Measurements from ENCODE around the gene PYGO2. TPM values are rescaled to one million over a fixed set of nuclear protein-coding genes. Genes with fewer than 3 reads are reported as not detected.
"Not testable (repeated sequence)": the region's sequence is repeated elsewhere in the genome, so short reads cannot be mapped to it uniquely, and the experiment has no call there.

Gene PYGO2
- total RNA-seq, 1 donor from 2014 or later = 13.2 TPM

- intact Hi-C loops (cut with DNase I) = no loop called here
Measured at GRCh38 chr1:154937085-154937987, 24.2 kb downstream of the PYGO2 start.

GRCh38 chr1:154936555-154937084 is 25.0 kb downstream of the PYGO2 start, which contains the start of gene PMVK:
Gene PMVK (minus strand): TSS chr1:154936719. CDS start chr1:154936685, 34 bp downstream.
- DNase-seq = peak; percentile 97
- ATAC-seq (ENCODE audit: poor library complexity) = peak; percentile 96
- intact Hi-C loops (cut with DNase I) = no loop called here

More at GRCh38 chr1:154937085-154937987, 24.2 kb downstream of the PYGO2 start:
- ATAC-seq (ENCODE audit: poor library complexity) (peak; percentile 92), DNase-seq (peak; percentile 94)

- no peak for DNase-seq
- intact Hi-C loops (cut with DNase I) = no loop called here
- no peak for ATAC-seq (ENCODE audit: poor library complexity)
Measured at GRCh38 chr1:154935749-154936554, 25.6 kb downstream of the PYGO2 start.

GRCh38 chr1:154934358-154934948 is 27.1 kb downstream of the PYGO2 start:
- no peak for ATAC-seq (ENCODE audit: poor library complexity)
- no peak for DNase-seq
- intact Hi-C loops (cut with DNase I) = no loop called here

GRCh38 chr1:154931940-154932487 is 29.6 kb downstream of the PYGO2 start:
- ATAC-seq (ENCODE audit: poor library complexity) (no peak), DNase-seq (no peak)
- intact Hi-C loops (cut with DNase I) = no loop called here

- DNase-seq = no peak
- ATAC-seq (ENCODE audit: poor library complexity) = no peak
- intact Hi-C loops (cut with DNase I) = no loop called here
Measured at GRCh38 chr1:154926201-154926600, 35.4 kb downstream of the PYGO2 start.

- ATAC-seq (ENCODE audit: poor library complexity) (no peak), DNase-seq (no peak)
- intact Hi-C loops (cut with DNase I) = no loop called here
Measured at GRCh38 chr1:154925335-154926170, 36.0 kb downstream of the PYGO2 start.

GRCh38 chr1:154923695-154924094 is 37.9 kb downstream of the PYGO2 start:
- ATAC-seq (ENCODE audit: poor library complexity) (no peak), DNase-seq (no peak)
- intact Hi-C loops (cut with DNase I) = no loop called here

- intact Hi-C loops (cut with DNase I) = no loop called here
- ATAC-seq (ENCODE audit: poor library complexity) (no peak), DNase-seq (no peak)
Measured at GRCh38 chr1:154913273-154913672, 48.3 kb downstream of the PYGO2 start.

GRCh38 chr1:154912755-154913154 is 48.8 kb downstream of the PYGO2 start:
- ATAC-seq (ENCODE audit: poor library complexity) (peak; percentile 81), DNase-seq (no peak)
- intact Hi-C loops (cut with DNase I) = no loop called here

GRCh38 chr1:154911691-154912550 is 49.7 kb downstream of the PYGO2 start:
- intact Hi-C loops (cut with DNase I) = no loop called here
- DNase-seq (peak; percentile 58), ATAC-seq (ENCODE audit: poor library complexity) (peak; percentile 87)

- DNase-seq (no peak), ATAC-seq (ENCODE audit: poor library complexity) (no peak)
- intact Hi-C loops (cut with DNase I) = no loop called here
Measured at GRCh38 chr1:154910851-154911250, 50.7 kb downstream of the PYGO2 start.

- ATAC-seq (ENCODE audit: poor library complexity) (no peak), DNase-seq (no peak)
- intact Hi-C loops (cut with DNase I) = loop anchor here (10.0 kb wide), 2 partner anchors 106 to 176 kb away; no protein-coding TSS in a partner anchor
Measured at GRCh38 chr1:154908937-154909336, 52.6 kb downstream of the PYGO2 start.

- intact Hi-C loops (cut with DNase I) = loop anchor here (10.0 kb wide), 2 partner anchors 107 to 177 kb away; no protein-coding TSS in a partner anchor
- ATAC-seq (ENCODE audit: poor library complexity); DNase-seq: not testable (repeated sequence)
Measured at GRCh38 chr1:154908129-154908528, 53.5 kb downstream of the PYGO2 start.

All from Right ventricle myocardium superior (tissue), 1 donor.